Right atrium auricular region (tissue), 2 donors: ENCODE results near the gene VWA8. TPM values are rescaled to one million over a fixed set of nuclear protein-coding genes. Genes with fewer than 3 reads are reported as not detected.

Source experiments
- DNase-seq: peaks from one replicate; pipeline ENCODE4 v3.0.0-alpha.2; 2019; ENCODE audit warnings: low spot score
- H3K27ac ChIP-seq, 2 donors: fragments of 200-600 bp; sonication (generic); 1 replicate in 1 of 2; 2 replicates in 1 of 2; pipeline ENCODE4 v1.5.1; 2016 to 2019
- H3K27me3 ChIP-seq, 2 donors: fragments of 200-600 bp; sonication (generic); one replicate each; pipeline versions ENCODE4 v1.5.1 to v1.6.0; 2017 to 2019
- H3K36me3 ChIP-seq: fragments of 200-600 bp; sonication (generic); one replicate; pipeline ENCODE4 v1.5.1; 2016
- H3K4me1 ChIP-seq, 2 donors: fragments of 200-600 bp; sonication (generic); one replicate each; pipeline versions ENCODE4 v1.5.1 to v1.6.0; 2017 to 2019
- H3K4me3 ChIP-seq, 2 donors: fragments of 200-600 bp; sonication (generic); 1 replicate in 1 of 2; 2 replicates in 1 of 2; pipeline ENCODE4 v1.5.1; 2017 to 2019; ENCODE audit warnings: mild to moderate bottlenecking in 1 of 2, moderate library complexity in 1 of 2
- H3K9me3 ChIP-seq, 2 donors: fragments of 200-600 bp; sonication (generic); one replicate each; pipeline ENCODE4 v1.5.1; 2019
- CTCF ChIP-seq, 2 donors: fragments of 200-600 bp; sonication (generic); IDR thresholded peaks; one replicate each; pipeline ENCODE4 v1.5.1; 2019; ENCODE audit warnings: antibody characterized with exemption in 2 of 2
- total RNA-seq, 2 donors: library from RNA; depleted of rRNA; stranded (reverse); fragments of >200 nt; gene quantifications; one replicate each; pipeline ENCODE4 v1.1.0, GENCODE V29; 2016

The VWA8 gene
- total RNA-seq, 2 donors from 2014 or later = 25.9 to 32.8 TPM

- peaks cover 0 to 19% of the 10 kb centered on the region in 2 donors for H3K4me1 ChIP-seq
- no peak overlapping the region for H3K4me3 ChIP-seq
- no peak for TF ChIP-seq CTCF (IDR thresholded peaks at IDR 0.05)
- H3K9me3 ChIP-seq = no peaks in the 10 kb centered on the region
- no peaks in the 10 kb centered on the region for H3K27me3 ChIP-seq
- no peaks in the 10 kb centered on the region for H3K36me3 ChIP-seq
- no peak overlapping the region for H3K27ac ChIP-seq
- no peak for DNase-seq
Measured at GRCh38 chr13:41548910-41549309, 412.0 kb downstream of the VWA8 start.

- Histone ChIP-seq H3K4me3 (no peak overlapping the region), H3K27me3 (no peaks in the 10 kb centered on the region), H3K27ac (peak overlapping the region; percentile 68 to 74), H3K9me3 (no peaks in the 10 kb centered on the region), H3K4me1 (peaks cover 0 to 19% of the 10 kb centered on the region in 2 donors), H3K36me3 (no peaks in the 10 kb centered on the region)
- no peak for TF ChIP-seq CTCF (IDR thresholded peaks at IDR 0.05)
- DNase-seq = no peak
Measured at GRCh38 chr13:41548031-41548430, 412.9 kb downstream of the VWA8 start.

GRCh38 chr13:41547251-41548000 lies 413.5 kb downstream of the VWA8 start:
- peak overlapping the region; percentile 68 to 74 for H3K27ac ChIP-seq
- no peaks in the 10 kb centered on the region for H3K27me3 ChIP-seq
- H3K4me3 ChIP-seq = no peak overlapping the region
- peak; percentile 64 for DNase-seq
- no peaks in the 10 kb centered on the region for H3K36me3 ChIP-seq
- no peak for TF ChIP-seq CTCF (IDR thresholded peaks at IDR 0.05)
- H3K9me3 ChIP-seq = no peaks in the 10 kb centered on the region
- H3K4me1 ChIP-seq = peaks cover 0 to 19% of the 10 kb centered on the region in 2 donors

GRCh38 chr13:41546372-41547190 lies 414.3 kb downstream of the VWA8 start:
- no peak for TF ChIP-seq CTCF (IDR thresholded peaks at IDR 0.05)
- H3K36me3 ChIP-seq = no peaks in the 10 kb centered on the region
- H3K4me1 ChIP-seq = peaks cover 0 to 19% of the 10 kb centered on the region in 2 donors
- H3K9me3 ChIP-seq = no peaks in the 10 kb centered on the region
- H3K27me3 ChIP-seq = no peaks in the 10 kb centered on the region
- peak overlapping the region; percentile 68 to 74 for H3K27ac ChIP-seq
- no peak overlapping the region for H3K4me3 ChIP-seq
- no peak for DNase-seq

GRCh38 chr13:41545432-41545707 lies 415.5 kb downstream of the VWA8 start:
- no peak overlapping the region for H3K27ac ChIP-seq
- H3K36me3 ChIP-seq = no peaks in the 10 kb centered on the region
- H3K9me3 ChIP-seq = no peaks in the 10 kb centered on the region
- no peak for TF ChIP-seq CTCF (IDR thresholded peaks at IDR 0.05)
- peaks cover 0 to 19% of the 10 kb centered on the region in 2 donors for H3K4me1 ChIP-seq
- DNase-seq = no peak
- no peaks in the 10 kb centered on the region for H3K27me3 ChIP-seq
- no peak overlapping the region for H3K4me3 ChIP-seq
